ENCODE measurements around the gene RMP24.

GRCh38 chr18:35964319-35964718 is 8.2 kb upstream of the RMP24 start:
- TF ChIP-seq, protein P1, sequence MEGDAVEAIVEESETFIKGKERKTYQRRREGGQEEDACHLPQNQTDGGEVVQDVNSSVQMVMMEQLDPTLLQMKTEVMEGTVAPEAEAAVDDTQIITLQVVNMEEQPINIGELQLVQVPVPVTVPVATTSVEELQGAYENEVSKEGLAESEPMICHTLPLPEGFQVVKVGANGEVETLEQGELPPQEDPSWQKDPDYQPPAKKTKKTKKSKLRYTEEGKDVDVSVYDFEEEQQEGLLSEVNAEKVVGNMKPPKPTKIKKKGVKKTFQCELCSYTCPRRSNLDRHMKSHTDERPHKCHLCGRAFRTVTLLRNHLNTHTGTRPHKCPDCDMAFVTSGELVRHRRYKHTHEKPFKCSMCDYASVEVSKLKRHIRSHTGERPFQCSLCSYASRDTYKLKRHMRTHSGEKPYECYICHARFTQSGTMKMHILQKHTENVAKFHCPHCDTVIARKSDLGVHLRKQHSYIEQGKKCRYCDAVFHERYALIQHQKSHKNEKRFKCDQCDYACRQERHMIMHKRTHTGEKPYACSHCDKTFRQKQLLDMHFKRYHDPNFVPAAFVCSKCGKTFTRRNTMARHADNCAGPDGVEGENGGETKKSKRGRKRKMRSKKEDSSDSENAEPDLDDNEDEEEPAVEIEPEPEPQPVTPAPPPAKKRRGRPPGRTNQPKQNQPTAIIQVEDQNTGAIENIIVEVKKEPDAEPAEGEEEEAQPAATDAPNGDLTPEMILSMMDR (IDR thresholded peaks at IDR 0.05) = no peak
- TF ChIP-seq POLR2A (IDR thresholded peaks at IDR 0.05) = no peak
